GM12892 (cell line): ENCODE results near the gene NNMT.
"Not testable (repeated sequence)": the region's sequence is repeated elsewhere in the genome, so short reads cannot be mapped to it uniquely, and the experiment has no call there.

Source experiments
- DNase-seq: peaks from one replicate; pipeline ENCODE4 v3.0.0; 2011; ENCODE audit not compliant: insufficient read length
- FAIRE-seq: peaks from 2 replicates; lab custom pipeline; 2011; peaks lifted over from hg19 to GRCh38; lab: Jason Lieb, UNC
- POLR2A ChIP-seq: IDR thresholded peaks from 2 replicates; pipeline ENCODE4 v1.6.1; 2011; ENCODE audit warnings: low read depth, low read length, control low read depth
- POLR2AphosphoS5 ChIP-seq: IDR thresholded peaks from 2 replicates; pipeline ENCODE4 v1.6.1; 2011; ENCODE audit warnings: low read depth, low read length, control low read depth
- TAF1 ChIP-seq: IDR thresholded peaks from 2 replicates; pipeline ENCODE4 v1.6.1; 2011; ENCODE audit warnings: low read depth, mild to moderate bottlenecking, control low read depth, low read length, borderline replicate concordance

NNMT gene

DNA sequence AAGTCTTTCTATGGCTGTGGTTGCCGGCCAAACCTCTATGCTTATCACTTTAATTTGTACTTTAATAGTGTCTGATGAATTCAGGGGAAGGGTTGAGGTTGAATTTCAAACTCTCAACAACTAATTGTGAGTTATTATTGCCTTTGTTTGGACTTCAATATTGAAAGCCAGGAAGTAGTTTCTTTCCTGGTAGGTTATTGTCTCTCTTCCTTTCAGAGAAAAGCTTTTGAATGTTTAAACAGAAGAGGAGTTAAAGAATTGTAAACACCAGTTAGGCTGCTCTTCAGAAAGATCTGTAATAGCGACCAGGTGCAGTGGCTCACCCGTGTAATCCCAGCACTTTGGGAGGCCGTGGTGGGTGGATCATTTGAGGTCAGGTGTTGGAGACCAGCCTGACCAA is 22.2 kb downstream of the NNMT start:
- no peak for TF ChIP-seq POLR2AphosphoS5
- TF ChIP-seq POLR2A = no peak
- TF ChIP-seq TAF1 = no peak
- DNase-seq (no peak), FAIRE-seq (no peak)

DNA sequence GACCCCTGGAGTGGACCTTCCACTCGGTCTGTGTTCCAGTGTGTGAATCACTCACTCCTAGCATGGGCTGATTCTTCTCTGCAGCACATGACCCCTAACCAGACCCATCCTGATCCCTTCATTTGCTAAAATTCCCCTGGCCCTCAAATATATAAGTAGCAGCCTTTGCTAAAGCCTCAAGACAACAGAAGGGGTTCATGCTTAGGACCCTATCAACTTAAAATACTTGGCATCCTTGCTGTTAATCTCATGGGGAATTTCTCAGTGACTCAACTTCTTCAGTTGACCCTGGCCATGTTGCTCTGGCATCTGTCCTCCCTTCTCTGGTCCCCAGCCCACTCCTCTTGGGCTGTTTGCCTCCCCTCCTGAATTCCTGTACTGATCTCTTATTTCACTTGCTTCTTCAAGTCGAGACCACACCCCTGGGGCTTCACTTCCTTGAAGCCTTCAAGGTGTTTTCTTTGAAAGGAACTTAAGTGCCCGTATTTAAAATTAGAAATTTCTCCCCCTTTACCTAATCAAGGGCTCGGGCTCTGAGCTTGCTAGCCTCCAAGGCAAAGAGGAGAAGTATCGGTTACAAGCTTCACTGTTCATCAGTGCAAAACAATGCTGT is 23.6 kb downstream of the NNMT start:
- no peak for TF ChIP-seq TAF1
- TF ChIP-seq POLR2AphosphoS5 = no peak
- TF ChIP-seq POLR2A = no peak
- DNase-seq (no peak), FAIRE-seq (no peak)

GRCh38 chr11:114321621-114322257 is 25.5 kb downstream of the NNMT start:
- no peak for TF ChIP-seq TAF1
- TF ChIP-seq POLR2A = no peak
- TF ChIP-seq POLR2AphosphoS5 = no peak
- no peak for FAIRE-seq

GRCh38 chr11:114322934-114323333 is 26.7 kb downstream of the NNMT start:
- DNase-seq (no peak), FAIRE-seq (no peak)
- TF ChIP-seq TAF1 (no peak), POLR2A (no peak), POLR2AphosphoS5 (no peak)

More at GRCh38 chr11:114321621-114322257, 25.5 kb downstream of the NNMT start:
- DNase-seq = no peak

GRCh38 chr11:114326151-114326550 is 30.0 kb downstream of the NNMT start:
- DNase-seq = no peak
- TF ChIP-seq POLR2A (no peak), TAF1 (no peak), POLR2AphosphoS5 (no peak)
- FAIRE-seq = peak; percentile 57

DNA sequence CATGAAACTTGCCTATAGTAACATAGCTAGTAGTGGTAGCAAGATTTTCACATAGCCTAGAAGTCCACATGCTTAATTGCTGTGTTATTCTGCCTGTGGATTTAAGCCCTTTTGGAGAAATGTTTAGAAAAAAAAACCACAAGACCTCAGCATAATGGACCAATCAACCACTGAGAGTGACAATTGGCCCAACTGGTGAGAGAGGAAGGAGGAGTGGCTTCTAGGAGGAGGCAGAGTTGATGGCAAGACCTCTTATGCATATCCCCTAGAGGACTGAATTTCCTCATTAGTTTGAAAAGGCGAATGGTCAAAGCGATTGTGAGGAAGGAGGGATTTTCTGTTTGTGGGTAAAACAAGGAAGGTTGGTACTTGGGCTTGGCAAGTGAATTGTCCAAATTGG is 30.6 kb downstream of the NNMT start:
- no peak for FAIRE-seq
- TF ChIP-seq POLR2AphosphoS5 (no peak), POLR2A (no peak), TAF1 (no peak)
- no peak for DNase-seq

GRCh38 chr11:114330373-114330772 is 34.2 kb downstream of the NNMT start:
- FAIRE-seq (no peak), DNase-seq (no peak)
- TF ChIP-seq POLR2A = no peak
- TF ChIP-seq POLR2AphosphoS5 = no peak
- no peak for TF ChIP-seq TAF1

GRCh38 chr11:114340311-114341131 is 44.3 kb downstream of the NNMT start:
- DNase-seq = no peak
- peak; percentile 93 for FAIRE-seq
- TF ChIP-seq POLR2A (no peak), POLR2AphosphoS5 (no peak), TAF1 (no peak)

DNA sequence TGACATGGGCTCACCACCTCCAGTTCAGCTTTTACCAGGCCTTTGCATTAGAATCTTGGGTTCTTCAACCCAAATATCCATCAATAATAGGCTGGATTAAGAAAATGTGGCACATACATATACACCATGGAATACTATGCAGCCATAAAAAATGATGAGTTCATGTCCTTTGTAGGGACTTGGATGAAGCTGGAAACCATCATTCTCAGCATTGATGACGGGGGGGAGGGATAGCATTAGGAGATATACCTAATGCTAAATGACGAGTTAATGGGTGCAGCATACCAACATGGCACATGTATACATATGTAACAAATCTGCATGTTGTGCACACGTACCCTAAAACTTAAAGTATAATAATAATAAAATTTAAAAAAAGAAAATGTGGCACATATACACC is 45.5 kb downstream of the NNMT start:
- DNase-seq, FAIRE-seq: not testable (repeated sequence)

DNA sequence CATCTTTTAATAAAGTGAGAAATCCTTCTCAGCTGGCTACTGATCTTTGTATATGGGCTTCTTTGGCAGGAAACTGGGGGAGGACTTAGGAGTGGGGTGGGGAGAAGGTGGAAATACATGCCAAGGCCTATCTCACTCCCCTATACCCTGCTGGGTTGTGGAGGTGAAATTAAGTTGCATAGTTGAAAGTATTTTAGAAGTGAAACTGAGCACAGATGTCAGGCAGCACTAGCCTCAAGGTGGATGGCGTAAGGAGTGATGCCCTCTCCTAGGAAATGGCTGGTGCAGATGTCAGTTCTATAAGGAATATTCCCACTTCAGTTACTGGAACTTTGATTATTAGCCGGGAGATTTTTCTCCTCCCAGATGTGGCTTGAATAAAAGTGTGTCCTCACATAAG is 46.3 kb downstream of the NNMT start:
- TF ChIP-seq TAF1 (no peak), POLR2AphosphoS5 (no peak), POLR2A (no peak)
- DNase-seq (no peak), FAIRE-seq (no peak)

DNA sequence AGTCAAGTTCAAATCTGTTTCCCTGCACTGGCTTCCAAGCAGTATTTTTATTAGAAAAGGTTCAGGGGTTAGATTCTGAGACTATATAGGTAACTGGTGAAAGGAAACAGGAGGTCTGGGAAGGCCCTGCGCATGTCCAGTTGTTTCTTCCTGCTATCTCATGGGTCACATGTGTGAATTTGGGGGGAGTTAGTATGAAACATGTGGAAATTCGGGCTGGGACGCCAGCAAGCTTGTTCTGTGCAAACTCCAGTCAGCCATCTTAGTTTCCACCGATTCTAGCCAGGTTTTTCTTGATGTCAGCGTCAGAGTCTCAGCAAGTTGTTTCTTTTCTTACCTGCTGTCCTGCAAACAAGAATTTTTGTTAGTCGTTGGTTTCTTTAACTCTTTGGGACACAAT is 46.8 kb downstream of the NNMT start:
- TF ChIP-seq POLR2AphosphoS5 (no peak), POLR2A (no peak), TAF1 (no peak)
- DNase-seq (no peak), FAIRE-seq (no peak)
